Testis (tissue), 3 donors: ENCODE results near the gene MAP2K7. TPM values are rescaled to one million over a fixed set of nuclear protein-coding genes. Genes with fewer than 3 reads are reported as not detected.

Experiments
- DNase-seq: peaks from one replicate; pipeline ENCODE4 v3.0.0-alpha.2; 2019
- H3K27ac ChIP-seq, 2 donors: fragments of 200-600 bp; sonication (generic); one replicate each; pipeline ENCODE4 v1.5.1; 2019
- H3K27me3 ChIP-seq: fragments of 200-600 bp; sonication (generic); one replicate; pipeline ENCODE4 v1.5.1; 2019
- H3K36me3 ChIP-seq: fragments of 200-600 bp; sonication (generic); one replicate; pipeline ENCODE4 v1.5.1; 2017; ENCODE audit warnings: low read depth; ENCODE audit errors: missing control alignments
- H3K4me1 ChIP-seq: fragments of 200-600 bp; sonication (generic); one replicate; pipeline ENCODE4 v1.5.1; 2019
- H3K4me3 ChIP-seq, 2 donors: fragments of 200-600 bp; sonication (generic); one replicate each; pipeline ENCODE4 v1.5.1; 2017 to 2019
- H3K9me3 ChIP-seq: fragments of 200-600 bp; sonication (generic); one replicate; pipeline ENCODE4 v1.5.1; 2017
- CTCF ChIP-seq, 3 experiments: fragments of 450-650 bp in 2 of 3; fragments of 200-600 bp in 1 of 3; sonication (generic) in 1 of 3; IDR thresholded peaks; one replicate each; pipeline ENCODE4 v1.5.1; 2016 to 2019; ENCODE audit warnings: antibody characterized with exemption in 3 of 3, mild to moderate bottlenecking in 2 of 3, moderate library complexity in 1 of 3
- POLR2A ChIP-seq: fragments of 450-650 bp; IDR thresholded peaks from one replicate; pipeline ENCODE4 v1.6.1; 2017; ENCODE audit warnings: antibody characterized with exemption, mild to moderate bottlenecking, moderate library complexity
- WGBS, 2 donors: methylation state at CpG; one replicate each; pipeline ENCODE4 v1.1.5; 2018; 5-methylcytosine and 5-hydroxymethylcytosine counted together
- intact Hi-C: fragments of 100-400 bp; cut with DNase I; formaldehyde crosslinking; loops from one replicate; pipeline ENCODE4 v1.15.1; 2023; ENCODE audit warnings: low total_unique reads
- polyA plus RNA-seq: library from polyadenylated mRNA; stranded (reverse); fragments of 350-450 nt; fragmentation: Illumina TruSeq; extraction: RNeasy Lipid Tissue Mini Kit (QIAGEN cat#74804); gene quantifications from one replicate; pipeline ENCODE4 v1.2.3, GENCODE V29; 2014; ENCODE audit warnings: low read depth, low replicate concordance; ENCODE audit not compliant: insufficient read depth
- total RNA-seq, 2 donors: library from RNA; depleted of rRNA; stranded (reverse); fragments of >200 nt; gene quantifications; one replicate each; pipeline ENCODE4 v1.2.3, GENCODE V29; 2016

Gene MAP2K7
- total and polyA plus RNA-seq, 3 donors from 2014 or later = 30.6 to 44.0 (median 34.8) TPM

GRCh38 chr19:7941895-7942596, 38.4 kb downstream of the MAP2K7 start:
- no peaks in the 10 kb centered on the region for H3K9me3 ChIP-seq
- intact Hi-C loops = loop anchor here (10.0 kb wide), 1 partner anchor 313 kb away; no protein-coding TSS in a partner anchor
- H3K27ac ChIP-seq = no peak overlapping the region
- no peak for DNase-seq
- peak overlapping the region in 1 of 2 donors; percentile 77 for H3K4me3 ChIP-seq
- TF ChIP-seq POLR2A = no peak
- TF ChIP-seq CTCF (IDR thresholded peaks at IDR 0.05) = no peak
- 74 to 80% methylated on average over 19 of the region's 19 CpGs for WGBS, 2 donors
- H3K4me1 ChIP-seq = peaks cover 7% of the 10 kb centered on the region
- H3K27me3 ChIP-seq = no peaks in the 10 kb centered on the region
- H3K36me3 ChIP-seq = no peaks in the 10 kb centered on the region

DNA sequence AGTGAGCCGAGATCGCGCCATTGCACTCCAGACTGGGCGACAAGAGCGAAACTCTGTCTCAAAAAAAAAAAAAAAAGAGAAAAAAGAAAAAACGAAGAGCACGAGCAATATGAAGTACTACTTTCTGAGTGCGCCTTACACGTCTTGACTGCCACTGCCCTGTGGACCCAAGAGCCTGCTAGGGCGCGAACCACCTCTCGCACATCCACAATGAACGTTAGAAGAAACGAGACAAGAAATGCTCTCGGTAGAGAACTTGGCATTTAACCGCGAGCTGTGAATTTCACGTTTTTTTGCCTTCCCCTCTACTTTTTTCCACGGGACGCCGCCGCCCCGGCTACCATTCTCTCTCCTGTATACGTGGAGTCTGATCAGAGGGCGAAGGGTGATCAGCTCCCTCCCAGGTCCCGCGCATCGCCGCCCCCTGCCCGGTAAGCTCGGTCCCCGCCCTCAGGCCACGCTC, 39.3 kb downstream of the MAP2K7 start:
- TF ChIP-seq CTCF (IDR thresholded peaks at IDR 0.05) (no peak), POLR2A (no peak)
- Histone ChIP-seq H3K27ac (peak overlapping the region; percentile 87 to 94), H3K27me3 (no peaks in the 10 kb centered on the region), H3K4me1 (peaks cover 7% of the 10 kb centered on the region), H3K4me3 (peak overlapping the region; percentile 77 to 82), H3K36me3 (no peaks in the 10 kb centered on the region), H3K9me3 (no peaks in the 10 kb centered on the region)
- 2 to 4% methylated on average over 25 to 33 of the region's 33 CpGs for WGBS, 2 donors
- intact Hi-C loops = loop anchor here (10.0 kb wide), 1 partner anchor 312 kb away; no protein-coding TSS in a partner anchor
- DNase-seq = no peak

DNA sequence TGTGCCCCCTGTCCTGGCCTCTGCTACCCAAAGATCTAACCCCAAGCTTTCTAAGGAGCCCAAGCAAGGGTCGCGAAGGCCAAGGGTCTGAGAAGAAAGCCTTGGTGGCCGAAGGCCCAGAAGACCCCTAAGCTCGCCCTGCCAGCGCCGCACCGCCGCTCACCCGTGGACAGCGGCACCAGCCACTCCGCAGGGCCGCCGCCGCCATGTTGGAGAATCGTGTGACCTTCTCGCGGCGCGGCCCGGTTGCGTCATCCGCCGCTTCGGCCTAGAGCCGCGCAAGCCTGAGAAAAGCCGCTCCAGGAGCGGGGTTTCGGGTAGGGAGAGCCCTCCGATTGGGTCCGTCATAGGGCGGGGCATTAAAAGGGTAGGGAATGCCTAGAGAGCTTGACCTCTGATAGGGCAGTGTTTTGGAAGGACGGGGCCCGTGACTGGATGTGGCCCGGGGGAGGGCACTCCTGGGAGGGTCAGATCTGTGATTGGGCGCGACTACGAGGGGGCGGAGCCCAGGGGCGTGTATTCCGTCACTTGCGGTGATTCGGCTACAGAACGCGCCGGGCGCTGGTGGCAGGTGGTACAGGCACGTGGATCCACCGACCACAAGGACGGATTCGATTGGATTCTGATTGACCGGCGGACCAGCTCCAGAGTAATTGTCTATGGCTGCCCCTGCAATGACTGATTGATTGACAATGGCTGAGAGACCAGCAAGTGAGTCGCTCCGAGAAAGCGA, 39.9 kb downstream of the MAP2K7 start, which contains the start of gene TIMM44:
Gene TIMM44, minus strand, starts transcription at position 223 of the 733 bp plus-strand sequence. Its CDS starts 15 bp downstream, at position 208.
- peak within 1 kb of the TSS; percentile 87 to 94 for H3K27ac ChIP-seq
- H3K27me3 ChIP-seq = no peaks in the 10 kb centered on the region
- H3K9me3 ChIP-seq = no peaks in the 10 kb centered on the region
- TF ChIP-seq POLR2A = no peak
- TF ChIP-seq CTCF (IDR thresholded peaks at IDR 0.05) = peak in 1 of 3 experiments; percentile 25
- peak within 1 kb of the TSS; percentile 77 to 82 for H3K4me3 ChIP-seq
- H3K36me3 ChIP-seq = no peaks in the 10 kb centered on the region
- H3K4me1 ChIP-seq = peaks cover 7% of the 10 kb centered on the region
- DNase-seq = peak; percentile 99
- intact Hi-C loops = loop anchor here (10.0 kb wide), 1 partner anchor 311 kb away; no protein-coding TSS in a partner anchor
- 0% methylated on average over 7 to 49 of the region's 56 CpGs for WGBS, 2 donors

DNA sequence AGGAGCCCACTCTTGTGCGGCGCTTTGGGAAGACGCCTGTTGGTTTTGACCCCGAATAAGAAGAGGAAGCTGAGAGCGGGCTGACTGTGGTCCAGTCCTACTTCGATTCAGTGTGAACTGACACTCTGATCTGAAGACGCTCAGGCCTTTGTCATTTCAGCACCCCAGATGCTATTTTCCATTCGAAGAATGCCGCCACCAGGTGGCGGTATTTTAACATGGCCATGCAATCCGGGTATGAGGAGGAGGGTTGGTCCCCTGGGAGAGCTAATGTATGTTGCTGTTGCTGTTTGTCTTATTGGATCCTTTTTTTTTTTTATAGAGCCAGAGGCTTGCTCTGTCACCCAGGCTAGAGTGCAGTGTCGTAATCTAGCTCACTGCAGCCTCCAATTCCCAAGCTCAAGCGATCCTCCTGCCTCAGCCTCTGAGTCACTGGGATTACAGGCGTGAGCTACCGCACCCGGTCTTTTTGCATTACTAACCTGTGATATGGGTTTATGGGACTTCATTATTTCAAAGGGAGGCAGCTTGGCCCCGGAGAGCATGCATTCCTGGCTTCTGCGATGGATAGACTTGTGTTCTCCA, 40.6 kb downstream of the MAP2K7 start:
- 25 to 26% methylated on average over 18 of the region's 18 CpGs for WGBS, 2 donors
- intact Hi-C loops = loop anchor here (10.0 kb wide), 1 partner anchor 311 kb away; no protein-coding TSS in a partner anchor
- Histone ChIP-seq H3K27ac (peak overlapping the region in 1 of 2 donors; percentile 94), H3K27me3 (no peaks in the 10 kb centered on the region), H3K4me1 (peaks cover 7% of the 10 kb centered on the region), H3K9me3 (no peaks in the 10 kb centered on the region), H3K4me3 (peak overlapping the region; percentile 77 to 82), H3K36me3 (no peaks in the 10 kb centered on the region)
- peak; percentile 95 for DNase-seq
- TF ChIP-seq CTCF (IDR thresholded peaks at IDR 0.05) = peak; percentile 81 to 94 (median 92)
- TF ChIP-seq POLR2A = no peak
